HEK293T (cell line): ENCODE data around the gene GMIP.

Experiments used
- ARNT ChIP-seq: fragments of 450-650 bp; IDR thresholded peaks from 2 replicates; pipeline ENCODE4 v1.6.1; 2017; ENCODE audit warnings: mild to moderate bottlenecking
- BHLHE40 ChIP-seq: fragments of 450-650 bp; IDR thresholded peaks from 2 replicates; pipeline ENCODE4 v1.6.1; 2016; ENCODE audit warnings: mild to moderate bottlenecking, moderate library complexity, borderline replicate concordance
- ELF4 ChIP-seq: fragments of 450-650 bp; IDR thresholded peaks from 2 replicates; pipeline ENCODE4 v1.6.1; 2017; ENCODE audit warnings: antibody characterized with exemption
- FOXK2 ChIP-seq: fragments of 450-650 bp; IDR thresholded peaks from 2 replicates; pipeline ENCODE4 v1.6.1; 2016; ENCODE audit warnings: mild to moderate bottlenecking
- SUZ12 ChIP-seq: fragments of 450-650 bp; IDR thresholded peaks from 2 replicates; pipeline ENCODE4 v1.6.1; 2016; ENCODE audit warnings: mild to moderate bottlenecking

- TF ChIP-seq BHLHE40 (no peak), ARNT (no peak), FOXK2 (no peak), ELF4 (no peak), SUZ12 (no peak)
Measured at GRCh38 chr19:19672816-19673215, 29.4 kb upstream of the GMIP start.
